ENCODE data around the gene UGGT2.
"Not testable (repeated sequence)": the region's sequence is repeated elsewhere in the genome, so short reads cannot be mapped to it uniquely, and the experiment has no call there.

The UGGT2 gene

DNA sequence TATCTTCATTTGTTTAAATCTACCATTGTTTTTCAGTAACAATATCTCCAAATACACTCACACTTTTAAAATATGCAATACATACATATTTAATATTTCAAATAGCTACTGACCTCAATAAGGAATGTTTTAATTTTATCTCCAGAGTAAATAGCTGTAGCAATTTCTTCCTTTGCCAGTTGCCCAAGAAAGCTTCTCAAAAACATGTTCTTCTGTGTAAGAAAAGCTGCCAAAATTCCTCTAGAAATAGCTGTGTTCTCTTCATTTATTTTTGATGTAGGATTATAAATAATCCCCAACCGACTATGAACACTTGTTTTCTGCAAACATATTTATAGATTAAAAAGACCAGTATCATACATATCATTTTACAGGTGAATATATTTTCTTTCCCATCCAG is 150.5 kb downstream of the UGGT2 start:
- DNase-seq (ENCODE audit: low read depth), result no peak

DNA sequence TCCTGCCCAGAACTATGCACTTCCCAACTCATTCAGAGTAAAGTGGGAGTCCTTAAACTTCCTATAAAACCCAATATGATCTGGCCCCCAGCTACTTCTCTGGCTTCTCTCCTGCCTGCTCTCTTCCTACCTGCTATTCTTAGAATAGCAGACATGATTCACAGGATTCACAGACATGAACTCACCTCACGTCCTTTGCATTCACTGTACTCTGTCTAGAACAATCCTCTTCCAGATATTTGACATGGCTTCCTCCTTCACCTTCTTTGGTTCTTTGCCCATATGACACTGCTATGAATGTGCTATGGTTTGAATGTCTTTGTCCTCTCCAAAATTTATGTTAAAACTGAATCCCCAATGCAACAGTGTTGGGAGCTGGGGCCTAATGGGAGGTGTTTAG is 154.9 kb downstream of the UGGT2 start:
- DNase-seq (ENCODE audit: low read depth), result no peak

DNA sequence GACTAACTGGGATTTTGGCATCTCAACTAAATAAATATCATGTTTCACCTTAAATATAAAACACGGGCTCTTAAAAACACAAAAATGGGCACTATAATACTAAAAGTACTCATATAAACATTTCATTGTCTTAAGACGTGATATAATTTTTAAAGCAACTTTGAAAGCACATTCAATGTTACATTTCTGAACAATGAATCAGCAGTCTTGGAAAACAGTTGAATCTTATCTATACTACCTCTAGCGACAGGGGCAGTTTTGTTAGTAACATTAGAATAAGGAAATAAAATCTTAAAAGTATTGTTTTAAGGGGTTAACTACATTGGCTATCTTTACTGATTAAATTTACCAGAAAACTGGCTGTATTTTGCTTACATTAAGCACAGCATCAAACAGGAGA is 156.9 kb downstream of the UGGT2 start:
- peak; percentile 60 for DNase-seq (ENCODE audit: low read depth)

DNA sequence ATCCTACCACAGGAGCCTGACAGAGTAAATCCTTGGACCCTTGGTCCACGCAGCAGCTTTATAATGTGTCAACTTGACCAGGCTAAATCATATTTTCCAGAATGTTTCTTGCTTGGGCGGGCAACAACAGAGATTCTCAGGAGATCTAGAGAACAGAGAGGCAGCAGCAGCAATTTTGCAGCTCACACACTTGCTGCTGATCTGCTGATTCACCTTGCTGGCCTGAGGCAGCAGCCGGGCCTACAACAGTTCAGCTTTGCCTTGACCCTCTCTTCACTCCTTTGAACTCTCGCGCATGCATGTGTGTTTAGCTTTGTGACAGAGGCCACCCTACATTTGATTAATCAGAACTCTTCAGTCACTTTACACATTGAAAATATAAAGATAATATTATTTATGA is 159.3 kb downstream of the UGGT2 start:
- DNase-seq (ENCODE audit: low read depth), result no peak

DNA sequence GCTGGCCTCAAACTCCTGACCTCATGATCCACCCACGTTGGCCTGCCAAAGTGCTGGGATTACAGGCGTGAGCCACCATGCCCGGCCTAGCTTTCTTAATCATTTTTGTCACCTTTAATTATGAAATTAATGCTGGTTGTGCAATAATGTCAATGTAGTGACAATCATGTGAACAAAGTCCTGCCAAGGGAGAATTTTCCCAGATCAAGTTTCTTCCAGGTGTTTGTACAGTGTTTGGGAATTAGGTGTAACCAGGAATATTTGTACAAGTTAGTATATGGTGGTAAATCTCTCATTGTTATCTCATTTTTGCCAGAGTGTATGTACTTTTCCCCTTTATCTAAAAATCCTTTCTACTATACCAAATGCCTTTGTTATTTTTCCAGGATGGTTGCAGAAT is 171.1 kb downstream of the UGGT2 start:
- DNase-seq (ENCODE audit: low read depth), result no peak

DNA sequence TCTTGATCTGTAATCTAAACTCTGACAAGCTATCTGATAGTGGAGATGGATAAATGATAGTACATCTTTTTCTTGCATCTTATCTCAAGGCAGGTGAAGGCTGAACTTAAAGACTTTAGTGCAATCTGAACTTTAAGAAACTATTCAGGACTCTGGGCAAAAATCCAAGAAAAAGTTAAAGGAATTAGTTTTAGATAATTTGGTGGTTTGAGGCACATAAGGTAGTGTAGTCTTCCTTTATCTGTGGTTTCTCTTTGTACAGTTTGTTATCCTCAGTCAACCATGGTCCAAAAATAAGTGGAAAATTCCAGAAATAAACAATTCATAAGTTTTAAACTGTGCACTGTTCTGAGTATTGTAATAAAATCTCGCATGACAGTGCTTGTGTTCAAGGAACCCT is 172.9 kb downstream of the UGGT2 start:
- DNase-seq (ENCODE audit: low read depth), result peak; percentile 44

DNA sequence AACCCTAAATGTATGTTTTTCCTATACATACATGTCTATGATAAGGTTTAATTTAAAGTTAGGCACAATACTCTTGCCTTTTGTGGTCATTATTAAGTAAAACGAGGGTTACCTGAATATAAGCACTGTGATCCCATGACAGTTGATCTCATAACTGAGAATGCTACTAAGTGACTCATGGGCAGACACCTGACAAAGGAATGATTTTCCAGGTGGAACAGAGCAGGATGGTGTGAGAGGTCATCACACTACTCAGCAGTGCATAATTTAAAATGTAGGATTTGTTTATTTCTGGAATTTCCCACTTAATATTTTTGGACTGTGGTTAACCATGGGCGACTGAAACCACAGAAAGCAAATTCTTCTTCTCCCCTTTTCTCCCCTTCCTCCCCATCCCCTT is 178.9 kb downstream of the UGGT2 start:
- DNase-seq (ENCODE audit: low read depth), result no peak

DNA sequence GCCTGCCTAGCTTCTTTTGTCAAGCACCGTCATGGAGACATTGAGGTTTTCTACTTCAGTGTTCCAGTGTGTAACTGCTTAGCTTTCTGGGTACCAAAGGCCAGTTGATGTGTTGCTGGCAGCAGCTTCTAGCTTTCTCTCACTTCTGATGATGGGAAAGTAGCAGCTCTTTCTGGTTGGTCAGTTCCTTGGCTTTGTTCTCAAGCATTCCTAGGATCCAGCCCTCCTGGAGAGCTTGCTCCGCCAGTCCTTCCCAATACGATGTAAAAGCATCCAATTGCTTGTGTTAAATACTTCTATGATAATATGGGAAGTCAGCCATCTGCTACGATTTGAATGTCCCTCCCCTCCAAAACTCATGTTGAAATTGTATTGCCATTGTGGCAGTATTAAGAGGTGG is 182.8 kb downstream of the UGGT2 start:
- DNase-seq (ENCODE audit: low read depth), result no peak

DNA sequence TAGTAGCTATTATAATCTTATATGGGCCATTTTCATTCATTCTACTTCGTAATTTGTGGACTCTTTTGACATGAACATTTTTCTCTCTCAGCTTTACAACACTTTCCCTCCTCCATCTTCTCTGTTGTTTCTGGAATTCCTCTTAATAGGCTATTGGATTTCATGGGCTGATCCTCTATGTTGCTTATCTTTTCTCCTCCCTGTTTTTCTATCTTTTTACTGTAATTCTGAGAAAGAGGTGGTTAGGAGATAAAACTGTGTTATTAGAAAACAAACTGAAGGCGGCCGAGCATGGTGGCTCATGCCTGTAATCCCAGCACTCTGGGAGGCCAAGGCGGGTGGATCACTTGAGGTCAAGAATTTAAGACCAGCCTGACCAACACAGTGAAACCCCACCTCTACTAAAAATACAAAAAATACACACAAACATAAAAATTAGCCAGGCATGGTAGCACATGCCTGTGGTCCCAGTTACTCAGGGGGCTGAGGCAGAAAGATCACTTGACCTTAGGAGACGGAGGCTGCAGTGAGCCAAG is 188.1 kb downstream of the UGGT2 start:
- DNase-seq (ENCODE audit: low read depth), result no peak

DNA sequence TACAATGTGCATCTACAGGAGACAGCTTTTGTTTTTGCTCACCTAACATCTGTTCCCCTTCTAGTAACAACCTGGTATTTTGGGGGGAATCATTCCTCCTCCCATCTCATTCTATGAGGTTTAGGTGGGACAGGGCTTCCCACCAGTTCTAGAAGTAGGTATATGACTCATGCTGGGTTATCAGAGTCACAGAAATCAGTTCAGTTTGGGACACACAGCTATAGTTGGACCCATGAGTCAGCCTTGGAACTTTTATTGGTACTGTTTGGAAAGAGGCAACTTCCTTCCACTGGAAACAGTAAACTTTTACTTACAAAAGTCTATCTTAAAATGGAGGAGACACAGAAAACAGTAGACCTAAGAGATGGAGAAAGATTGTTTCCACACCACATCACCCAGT is 190.8 kb downstream of the UGGT2 start:
- DNase-seq (ENCODE audit: low read depth), result no peak

DNA sequence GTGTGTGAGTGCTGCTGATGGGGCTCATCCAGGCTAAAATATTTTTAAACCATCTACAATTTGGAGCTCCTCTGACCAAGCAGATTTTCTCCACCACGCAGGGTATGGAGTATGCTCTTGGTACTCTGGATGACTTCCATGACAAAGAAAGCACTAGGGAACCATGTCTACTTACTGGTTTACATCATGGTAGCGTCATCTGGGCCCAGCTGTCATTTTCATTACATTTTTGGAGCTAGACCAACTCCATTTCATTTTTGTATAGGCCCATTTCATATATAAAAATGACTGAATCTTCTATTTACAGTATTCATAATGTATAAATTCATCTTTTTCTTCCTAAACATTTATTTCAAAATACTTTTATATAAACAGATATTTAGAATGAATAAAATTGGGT is 191.9 kb downstream of the UGGT2 start:
- no peak for DNase-seq (ENCODE audit: low read depth)

DNA sequence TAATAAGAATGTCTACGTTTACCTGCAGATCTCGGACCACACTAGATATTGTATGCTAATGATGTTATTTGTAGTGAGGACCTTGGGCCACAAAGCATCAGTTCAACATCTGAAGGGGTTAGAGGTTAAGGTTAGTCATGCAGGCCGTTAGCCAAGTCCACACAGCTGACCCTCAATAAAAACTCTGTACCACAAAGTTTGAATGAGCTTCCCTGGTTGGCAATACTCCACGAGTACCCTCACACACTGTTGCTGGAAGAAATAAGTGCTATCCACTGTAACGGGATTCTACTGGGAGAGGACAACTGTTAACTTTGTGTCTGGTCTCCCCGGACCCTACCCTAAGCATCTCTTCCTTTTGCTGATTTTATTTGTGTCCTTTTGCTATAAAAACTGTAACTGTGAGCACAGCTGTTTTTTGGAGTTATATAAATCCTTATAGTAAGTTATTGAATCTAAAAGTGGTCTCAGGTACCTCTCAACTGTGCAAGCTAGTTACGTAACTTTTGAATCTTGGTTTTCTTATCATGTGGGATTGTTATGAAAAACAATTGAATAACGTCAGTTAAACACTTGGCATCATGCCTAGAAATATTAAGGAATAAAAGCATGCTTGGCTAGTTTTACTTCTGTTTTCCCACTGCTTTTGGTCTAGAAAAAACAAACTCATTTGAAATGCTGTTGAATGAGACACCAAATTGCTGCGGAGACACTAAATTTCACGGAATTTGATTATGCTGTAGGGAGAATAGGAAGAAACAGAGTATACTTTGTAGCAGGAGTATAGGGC is 194.7 kb downstream of the UGGT2 start:
- DNase-seq (ENCODE audit: low read depth), result peak; percentile 75

DNA sequence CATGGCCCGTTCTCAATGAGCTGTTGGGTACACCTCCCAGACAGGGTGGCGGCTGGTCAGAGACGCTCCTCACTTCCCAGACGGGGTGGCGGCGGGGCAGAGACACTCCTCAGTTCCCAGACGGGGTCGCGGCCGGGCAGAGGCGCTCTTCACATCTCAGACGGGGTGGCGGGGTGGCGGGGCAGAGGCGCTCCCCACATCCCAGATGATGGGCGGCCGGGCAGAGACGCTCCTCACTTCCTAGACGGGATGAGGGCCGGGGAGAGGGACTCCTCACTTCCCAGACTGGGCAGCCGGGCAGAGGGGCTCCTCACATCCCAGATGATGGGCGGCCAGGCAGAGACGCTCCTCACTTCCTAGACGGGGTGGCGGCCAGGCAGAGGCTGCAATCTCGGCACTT is 207.5 kb downstream of the UGGT2 start:
- not testable (repeated sequence) for DNase-seq (ENCODE audit: low read depth)

DNA sequence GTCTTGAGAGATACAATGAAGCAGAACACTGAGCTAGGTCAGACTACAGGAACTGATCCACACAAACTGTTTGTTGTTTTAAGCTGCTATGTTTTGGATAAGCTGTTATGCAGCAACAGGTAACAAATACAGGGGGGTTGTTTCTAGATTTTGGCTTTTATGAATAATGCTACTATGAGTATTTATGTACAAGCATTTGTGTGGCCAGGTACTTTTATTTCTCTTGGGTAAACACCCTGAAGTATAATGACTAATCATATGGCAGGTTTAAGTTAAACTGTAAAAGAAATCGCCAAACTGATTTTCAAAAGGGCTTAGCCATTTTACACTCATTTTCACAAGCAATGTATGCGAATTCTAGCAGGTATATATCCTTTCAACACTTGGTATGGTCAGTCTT is 210.3 kb downstream of the UGGT2 start:
- no peak for DNase-seq (ENCODE audit: low read depth)

DNA sequence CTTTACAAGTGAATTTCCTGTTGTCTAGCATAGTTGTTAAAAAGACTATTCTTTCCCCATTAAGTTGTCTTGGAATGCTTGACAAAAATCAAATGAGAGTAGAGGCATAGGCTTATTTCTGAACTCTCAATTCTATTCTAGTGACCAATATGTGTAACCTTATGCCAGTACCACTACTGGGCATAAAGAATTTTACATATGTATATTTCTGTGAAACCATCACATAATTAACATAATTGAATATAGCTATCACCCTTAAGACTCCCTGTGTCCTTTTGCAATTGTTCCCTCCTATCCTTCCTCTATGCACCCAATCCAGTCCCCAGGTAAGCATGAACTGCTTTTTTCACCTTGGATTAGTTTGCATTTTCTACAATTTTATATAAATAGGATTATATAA is 211.3 kb downstream of the UGGT2 start:
- no peak for DNase-seq (ENCODE audit: low read depth)

DNA sequence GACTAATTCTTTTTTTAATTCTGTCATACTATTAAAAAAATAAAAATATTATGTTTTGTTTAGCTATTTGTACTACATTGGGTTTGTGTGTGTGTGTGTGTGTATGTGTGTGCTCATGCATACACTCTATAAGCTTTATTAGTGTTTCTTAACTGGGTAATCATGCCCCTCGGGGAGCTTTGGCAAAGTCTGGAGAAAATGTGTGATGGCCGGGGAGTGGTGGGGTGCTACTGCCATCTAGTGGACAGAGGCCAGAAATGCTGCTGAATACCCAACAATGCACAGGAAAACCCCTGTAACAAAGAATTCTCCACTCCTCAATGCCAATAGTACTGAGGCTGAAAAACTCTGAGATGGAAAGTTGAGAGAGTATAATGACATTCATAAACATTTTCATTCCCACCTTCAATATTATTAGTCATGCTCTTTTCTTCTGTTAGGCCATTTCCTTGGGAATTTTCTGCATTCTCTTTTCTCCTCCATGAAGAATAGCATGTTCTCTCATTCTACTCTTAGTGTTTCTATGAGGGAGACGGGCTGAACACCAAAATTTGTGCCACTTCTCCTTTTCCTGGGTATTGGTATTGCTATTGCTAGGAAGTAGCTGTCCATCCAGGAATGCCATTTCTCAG is 219.0 kb downstream of the UGGT2 start:
- DNase-seq (ENCODE audit: low read depth), result peak; percentile 53

DNA sequence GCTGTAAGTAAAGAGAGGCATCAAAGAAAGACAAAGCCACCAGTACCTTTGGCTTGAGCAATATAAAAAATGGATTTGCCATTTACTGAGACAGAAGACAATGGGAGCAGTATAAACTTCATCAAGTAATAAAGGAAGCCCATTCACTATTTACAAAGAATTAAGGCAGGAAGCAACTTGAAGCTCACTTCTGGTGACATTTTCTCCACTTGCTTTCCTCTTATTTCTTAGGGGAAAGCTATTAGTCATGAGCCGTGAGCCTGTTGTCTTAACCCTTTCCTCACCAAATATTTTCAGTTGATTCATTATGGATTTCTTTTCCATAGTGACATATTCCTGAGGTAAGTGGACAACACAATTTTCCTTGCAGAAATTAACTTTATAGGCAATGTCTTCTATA is 219.5 kb downstream of the UGGT2 start:
- peak; percentile 49 for DNase-seq (ENCODE audit: low read depth)

DNA sequence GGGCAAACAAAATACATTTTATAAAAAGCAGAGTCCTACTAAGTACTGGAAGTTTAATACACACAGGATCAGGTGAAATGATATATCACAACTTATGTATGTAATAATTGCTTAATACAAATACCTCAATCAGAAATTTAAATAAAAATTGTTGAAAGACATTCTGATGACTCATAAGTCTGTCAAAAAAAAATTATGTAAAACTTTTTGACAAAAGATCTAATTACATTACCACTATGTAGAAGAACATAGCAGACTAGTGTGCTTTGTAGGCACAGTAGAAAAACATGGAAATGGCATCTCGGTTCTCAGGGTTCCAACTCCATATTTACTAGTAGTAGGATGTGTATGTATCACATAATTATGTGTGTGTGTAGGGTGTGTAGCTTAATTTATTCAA is 220.1 kb downstream of the UGGT2 start:
- peak; percentile 22 for DNase-seq (ENCODE audit: low read depth)

DNA sequence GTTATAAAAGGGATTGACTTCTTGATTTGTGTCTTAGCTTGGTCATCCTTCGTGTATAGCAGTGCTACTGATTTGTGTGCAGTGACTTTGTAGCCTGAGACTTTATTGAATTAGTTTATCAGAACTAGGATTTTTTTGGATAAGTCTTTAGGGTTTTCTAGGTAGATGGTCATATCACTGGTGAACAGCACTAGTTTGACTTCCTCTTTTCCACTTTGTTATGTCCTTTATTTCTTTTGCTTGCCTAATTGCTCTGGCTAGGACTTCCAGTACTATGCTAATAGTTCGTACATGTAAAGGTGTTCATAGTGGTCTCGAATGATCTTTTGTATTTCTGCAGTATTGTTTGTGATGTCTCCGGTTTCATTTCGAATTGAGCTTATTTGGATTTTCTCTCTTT is 230.9 kb downstream of the UGGT2 start:
- DNase-seq (ENCODE audit: low read depth), result no peak

DNA sequence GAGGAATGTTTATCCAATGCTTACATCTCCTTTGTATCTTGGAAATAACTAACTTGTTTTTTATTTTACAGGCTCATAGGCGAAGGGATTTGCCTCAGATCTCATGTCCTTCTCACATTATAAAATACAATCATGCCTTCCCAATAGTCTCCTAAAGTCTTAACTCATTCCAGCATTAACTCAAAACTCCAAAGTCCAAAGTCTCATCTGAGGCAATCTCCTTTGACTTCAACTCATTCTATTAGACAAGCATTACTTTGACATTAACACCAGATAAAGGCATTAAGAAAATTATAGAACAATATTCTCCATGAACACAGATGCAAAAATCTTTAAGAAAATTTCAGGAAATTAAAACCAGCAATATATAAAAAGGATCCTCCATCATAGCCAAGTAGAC is 238.7 kb downstream of the UGGT2 start:
- DNase-seq (ENCODE audit: low read depth), result no peak

DNA sequence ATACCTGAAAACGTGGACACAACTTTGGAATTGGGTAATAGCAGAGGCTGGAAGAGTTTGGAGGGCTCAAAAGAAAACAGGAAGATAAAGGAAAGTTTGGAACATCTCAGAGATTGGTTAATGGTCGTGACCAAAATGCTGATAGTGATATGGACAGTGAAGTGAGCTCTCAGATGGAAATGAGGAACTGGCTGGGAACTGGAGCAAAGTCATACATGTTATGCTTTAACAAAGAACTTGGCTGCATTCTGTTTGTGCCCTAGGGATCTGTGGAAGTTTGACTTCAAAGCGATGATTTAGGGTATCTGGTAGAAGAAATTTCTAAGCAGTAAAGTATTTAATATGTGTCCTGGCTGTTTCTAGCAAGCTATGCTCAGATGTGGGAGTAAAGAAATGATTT is 240.1 kb downstream of the UGGT2 start:
- DNase-seq (ENCODE audit: low read depth), result no peak

DNA sequence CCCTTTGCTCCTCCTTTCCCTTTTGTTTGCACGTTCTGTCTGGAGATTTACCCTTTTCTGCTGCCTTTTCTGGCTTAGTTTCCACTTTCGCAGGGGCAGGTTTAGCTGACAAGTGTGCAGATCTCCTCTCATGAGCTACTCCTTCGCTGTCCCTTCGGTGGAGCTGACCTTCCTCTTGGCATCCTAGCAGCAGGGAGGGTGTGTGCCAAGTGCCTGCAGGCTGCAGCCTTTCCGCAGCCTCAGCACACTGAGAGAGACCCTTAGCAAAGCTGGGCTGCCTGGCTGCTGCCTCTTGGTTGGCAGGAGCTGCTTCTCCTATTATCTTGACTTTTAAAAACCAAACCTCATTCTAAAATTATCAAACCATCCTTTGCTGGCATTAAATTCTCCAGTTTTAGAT is 243.8 kb downstream of the UGGT2 start:
- DNase-seq (ENCODE audit: low read depth), result no peak

DNA sequence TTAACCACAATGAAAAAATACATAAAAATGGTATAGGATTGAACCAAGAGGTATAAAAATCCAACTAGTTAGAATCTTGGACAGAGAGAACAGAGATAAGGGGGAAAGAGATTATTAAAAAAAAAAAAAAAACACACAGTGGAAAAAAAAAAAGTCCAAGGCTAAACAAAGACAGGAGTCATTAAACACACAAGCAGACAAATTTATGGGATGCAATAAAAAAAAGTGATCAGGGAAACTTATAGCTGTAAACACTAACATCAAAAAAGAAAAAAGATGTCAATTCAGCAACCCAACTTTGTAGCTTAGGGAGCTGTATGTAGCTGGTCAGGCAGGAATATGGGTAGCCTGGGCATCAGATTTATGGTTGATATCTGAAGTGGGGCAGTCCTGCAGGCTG is 247.3 kb downstream of the UGGT2 start:
- no peak for DNase-seq (ENCODE audit: low read depth)

DNA sequence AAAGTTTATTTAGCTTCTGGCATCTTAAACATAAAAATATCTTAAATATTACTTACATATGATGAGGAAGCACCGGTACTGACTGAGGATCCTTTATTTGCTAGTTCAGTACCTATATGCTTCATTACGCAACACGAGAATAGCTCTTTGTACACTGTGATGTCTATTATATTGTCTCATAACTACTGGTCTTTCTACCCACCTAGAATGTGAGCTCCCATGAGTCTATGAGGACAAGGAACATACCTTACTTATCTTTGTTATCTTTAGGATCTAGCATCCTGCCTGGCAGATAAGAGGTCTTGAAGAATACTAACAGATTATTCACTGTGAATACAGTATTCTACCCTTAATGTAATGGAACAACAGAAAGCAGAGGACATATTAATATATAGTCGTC is 251.4 kb downstream of the UGGT2 start:
- DNase-seq (ENCODE audit: low read depth), result no peak
